HG02885 (cell line): ENCODE results near the gene COPS9.

Experiments
- ATAC-seq: cut with Tn5 transposase; IDR thresholded peaks from one replicate; pipeline ENCODE4 v1.9.1; 2021; ENCODE audit warnings: mild to moderate bottlenecking; ENCODE audit not compliant: unreplicated experiment, poor library complexity

The COPS9 gene

GRCh38 chr2:240166761-240167587, 30.9 kb upstream of the COPS9 start:
- no peak for ATAC-seq

GRCh38 chr2:240166191-240166590, 30.1 kb upstream of the COPS9 start:
- ATAC-seq, result no peak

- ATAC-seq, result no peak
Measured at GRCh38 chr2:240165661-240166060, 29.6 kb upstream of the COPS9 start.

- ATAC-seq, result no peak
Measured at GRCh38 chr2:240165034-240165433, 28.9 kb upstream of the COPS9 start.

GRCh38 chr2:240164586-240164985, 28.5 kb upstream of the COPS9 start:
- ATAC-seq, result no peak

GRCh38 chr2:240163844-240164574, 27.9 kb upstream of the COPS9 start:
- no peak for ATAC-seq

- no peak for ATAC-seq
Measured at GRCh38 chr2:240162939-240163714, 27.0 kb upstream of the COPS9 start.

- no peak for ATAC-seq
Measured at GRCh38 chr2:240162531-240162930, 26.4 kb upstream of the COPS9 start.

GRCh38 chr2:240162032-240162431, 25.9 kb upstream of the COPS9 start:
- no peak for ATAC-seq

- no peak for ATAC-seq
Measured at GRCh38 chr2:240161087-240161750, 25.1 kb upstream of the COPS9 start.

- ATAC-seq, result no peak
Measured at GRCh38 chr2:240160291-240161086, 24.4 kb upstream of the COPS9 start.

- no peak for ATAC-seq
Measured at GRCh38 chr2:240159251-240159839, 23.2 kb upstream of the COPS9 start.

- ATAC-seq, result no peak
Measured at GRCh38 chr2:240157147-240157470, 21.0 kb upstream of the COPS9 start.

GRCh38 chr2:240156435-240157146, 20.5 kb upstream of the COPS9 start:
- no peak for ATAC-seq

- no peak for ATAC-seq
Measured at GRCh38 chr2:240155745-240156390, 19.8 kb upstream of the COPS9 start.

- ATAC-seq, result no peak
Measured at GRCh38 chr2:240155048-240155744, 19.1 kb upstream of the COPS9 start.

GRCh38 chr2:240154606-240155005, 18.5 kb upstream of the COPS9 start:
- no peak for ATAC-seq

GRCh38 chr2:240153418-240153817, 17.3 kb upstream of the COPS9 start:
- no peak for ATAC-seq
